GM21786 (cell line): ENCODE data around the gene CAGE1.
A peak's percentile ranks its signal among the peaks of the same experiment; 100 is the strongest.

Experiments
- ATAC-seq: cut with Tn5 transposase; IDR thresholded peaks from one replicate; pipeline ENCODE4 v1.9.1; 2021; ENCODE audit not compliant: unreplicated experiment

CAGE1 gene

DNA sequence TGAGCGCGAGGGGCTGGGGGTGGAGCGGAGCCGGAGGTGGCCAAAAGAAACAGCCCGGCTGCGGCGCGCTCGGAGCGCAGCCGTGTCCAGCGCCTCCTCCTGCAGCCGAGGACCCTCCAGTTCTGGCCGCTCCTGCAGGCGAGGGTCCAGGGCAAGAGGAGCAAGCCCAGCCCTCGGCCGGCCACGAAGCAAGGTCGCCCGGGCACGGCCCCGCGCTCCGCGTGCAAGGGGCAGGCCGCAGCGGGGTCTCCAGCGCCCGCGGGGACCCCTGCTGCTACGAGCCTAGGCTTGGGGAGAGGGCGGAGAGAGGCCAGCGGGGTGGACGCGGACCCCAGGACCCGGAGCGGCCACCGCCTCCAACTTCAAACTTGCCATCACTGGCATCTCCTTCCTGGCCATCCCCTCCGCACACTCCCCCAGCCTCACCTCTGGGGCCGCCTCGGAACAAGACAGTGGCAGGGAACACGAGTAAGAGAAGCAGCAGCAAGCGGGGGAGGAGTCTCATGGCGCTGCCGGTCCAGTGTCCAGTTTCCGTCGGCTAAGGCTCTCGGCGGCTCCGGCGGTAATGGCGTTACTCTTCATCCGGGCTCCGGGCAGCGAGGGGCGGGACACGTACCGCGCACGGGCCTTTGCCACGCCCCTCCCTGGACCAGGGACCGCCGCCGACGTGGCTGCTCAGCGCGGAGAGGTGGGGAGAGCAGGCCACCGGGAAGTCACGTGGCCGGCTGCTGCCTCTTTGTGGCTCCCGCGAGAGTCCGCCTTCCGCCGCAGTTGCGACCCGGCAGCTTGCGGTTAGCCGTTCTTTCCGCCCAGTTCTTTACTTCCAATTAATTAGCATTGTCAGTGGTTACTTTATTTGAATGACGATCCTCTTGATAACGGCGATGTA is 76.7 kb downstream of the CAGE1 start, which contains the start of gene SSR1:
TSS of gene SSR1 (minus strand) at position 584 of the 889 bp plus-strand sequence. CDS start at position 505, 79 bp downstream.
- peak; percentile 97 for ATAC-seq

DNA sequence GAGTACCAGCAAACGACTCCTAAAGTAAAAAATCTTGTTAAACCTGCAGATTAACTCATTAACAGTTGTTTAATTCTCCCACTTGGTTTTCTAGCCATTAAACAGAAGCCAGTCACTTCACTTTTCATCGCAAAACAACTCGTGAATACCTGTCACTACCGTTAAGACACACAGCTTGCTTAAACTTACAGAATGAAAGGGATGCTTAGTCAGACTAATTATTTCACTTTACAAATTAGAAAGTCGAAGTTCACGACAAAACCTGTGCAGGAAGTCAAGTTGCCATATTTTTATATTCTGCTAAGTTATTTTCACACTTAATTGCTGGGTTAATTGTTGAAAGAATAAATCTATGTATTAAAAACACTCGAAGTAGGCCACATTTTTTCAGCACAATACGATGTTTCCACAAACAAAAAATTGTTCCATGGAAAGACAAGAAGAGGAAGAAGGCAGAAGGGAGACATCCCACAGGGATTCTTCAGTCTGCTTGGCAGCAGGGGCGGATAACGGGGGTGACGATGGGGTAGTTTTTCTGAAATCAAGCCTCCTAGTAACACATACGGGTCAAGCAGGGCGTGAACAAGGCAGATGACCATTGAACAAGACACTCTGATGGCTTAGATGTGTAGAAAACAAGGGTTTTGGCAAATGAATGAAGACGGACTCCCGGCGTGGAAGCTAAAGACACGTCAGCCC is 77.5 kb downstream of the CAGE1 start:
- ATAC-seq: no peak

DNA sequence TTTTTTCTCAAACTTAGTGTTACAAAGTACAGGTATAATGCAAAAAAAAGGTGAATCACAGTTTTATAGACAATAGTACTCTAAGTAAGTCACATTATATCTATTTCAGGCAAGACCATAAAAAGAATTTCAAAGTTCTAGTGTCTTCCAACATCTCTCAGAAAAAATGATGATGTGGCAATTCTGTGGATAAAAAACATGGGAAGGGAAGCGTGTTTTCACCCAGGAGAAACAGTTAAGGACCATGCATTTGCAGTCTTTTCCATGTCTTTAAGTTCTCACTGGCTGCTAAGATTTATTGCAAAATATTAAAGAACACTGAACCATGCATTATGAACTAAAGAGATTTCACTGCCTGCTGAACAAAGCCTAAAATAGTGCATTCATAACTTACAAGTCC is 78.4 kb downstream of the CAGE1 start:
- ATAC-seq: no peak

DNA sequence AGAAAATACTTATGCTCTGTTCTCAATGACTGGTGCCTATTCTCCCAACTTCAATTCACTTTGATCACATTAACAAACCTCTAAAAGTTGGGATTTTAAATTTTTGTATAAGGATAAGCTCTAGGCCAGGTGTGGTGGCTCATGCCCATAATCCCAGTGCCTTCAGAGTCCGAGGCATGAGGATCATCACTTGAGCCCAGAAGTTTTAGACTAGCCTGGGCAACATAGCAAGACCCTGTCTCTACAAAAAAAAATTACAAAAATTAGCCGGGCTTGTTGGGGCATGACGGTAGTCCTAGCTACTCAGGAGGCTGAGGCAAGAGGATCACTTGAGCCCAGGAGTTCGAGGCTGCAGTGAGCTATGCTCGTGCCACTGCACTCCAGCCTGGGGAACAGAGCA is 80.5 kb downstream of the CAGE1 start:
- no peak for ATAC-seq

DNA sequence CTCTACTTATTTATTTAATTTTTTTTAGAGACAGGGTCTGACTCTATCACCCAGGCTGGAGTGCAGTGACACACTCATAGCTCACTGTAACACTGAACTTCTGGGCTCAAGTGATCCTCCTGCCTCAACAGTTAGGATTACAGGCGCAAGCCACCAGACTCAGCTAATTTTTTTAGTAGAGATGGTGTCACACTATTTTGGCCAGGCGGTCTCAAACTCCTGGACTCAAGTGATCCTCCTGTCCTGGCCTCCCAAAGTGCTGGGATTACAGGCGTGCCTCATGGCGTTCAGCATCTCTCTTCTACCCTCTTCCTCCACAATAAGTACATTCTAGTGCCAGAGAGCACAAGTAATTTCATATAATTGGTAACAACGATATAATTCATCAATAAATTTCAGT is 82.0 kb downstream of the CAGE1 start:
- no peak for ATAC-seq

DNA sequence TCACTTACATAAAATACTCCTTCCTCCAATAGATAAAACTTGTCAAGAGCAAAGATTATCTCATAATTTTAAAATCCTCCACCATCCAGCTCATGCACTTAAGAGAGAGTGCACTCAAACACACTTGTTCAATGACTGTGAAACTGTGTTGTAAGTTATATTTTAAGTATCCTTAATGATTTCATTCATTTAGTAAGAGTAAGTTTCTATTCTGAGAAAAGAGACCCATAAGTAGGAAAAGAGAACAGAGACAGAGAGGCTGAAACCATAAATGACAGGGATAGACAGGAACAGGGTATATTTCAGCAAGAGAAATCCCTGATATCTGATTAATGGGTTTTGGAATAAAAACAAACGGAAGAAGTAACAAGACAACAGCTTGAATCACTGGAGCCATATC is 84.7 kb downstream of the CAGE1 start:
- no peak for ATAC-seq

DNA sequence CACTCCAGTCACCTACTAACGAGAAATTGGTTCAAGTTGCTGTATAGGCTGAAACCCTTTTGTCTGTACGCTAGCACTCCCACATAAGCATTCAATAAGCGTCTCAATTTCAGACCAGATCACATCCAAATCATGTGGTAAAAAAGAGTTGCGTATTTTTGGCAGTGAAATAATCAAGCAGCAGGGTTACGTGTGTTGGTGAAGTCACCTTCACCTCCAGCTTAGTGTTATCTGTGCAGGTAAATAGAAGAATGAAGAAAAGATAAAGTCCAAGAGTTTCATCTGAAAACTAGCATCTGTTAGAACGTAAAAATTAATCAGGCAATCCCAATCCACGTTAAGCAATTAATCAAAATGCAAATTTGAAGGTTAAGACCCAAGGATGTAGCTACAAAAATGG is 87.8 kb downstream of the CAGE1 start:
- ATAC-seq: no peak

DNA sequence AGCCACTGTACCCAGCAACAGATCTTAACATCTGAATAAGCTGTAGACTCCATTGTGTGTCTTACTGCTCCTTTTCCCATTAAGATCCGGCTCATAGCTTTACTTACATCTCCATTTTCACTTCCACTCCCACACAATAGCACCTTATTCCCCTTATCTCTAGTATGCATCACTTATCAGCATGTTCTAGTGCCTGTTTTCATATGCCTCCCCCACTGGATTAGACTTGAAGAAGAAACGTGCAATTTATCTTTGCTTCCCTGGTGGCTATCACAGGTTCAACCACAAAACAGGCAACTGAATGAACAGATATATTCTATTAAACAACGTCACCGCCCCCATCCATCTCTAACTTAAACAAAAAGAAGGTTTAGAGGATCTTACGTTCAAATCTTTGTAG is 88.6 kb downstream of the CAGE1 start:
- no peak for ATAC-seq

DNA sequence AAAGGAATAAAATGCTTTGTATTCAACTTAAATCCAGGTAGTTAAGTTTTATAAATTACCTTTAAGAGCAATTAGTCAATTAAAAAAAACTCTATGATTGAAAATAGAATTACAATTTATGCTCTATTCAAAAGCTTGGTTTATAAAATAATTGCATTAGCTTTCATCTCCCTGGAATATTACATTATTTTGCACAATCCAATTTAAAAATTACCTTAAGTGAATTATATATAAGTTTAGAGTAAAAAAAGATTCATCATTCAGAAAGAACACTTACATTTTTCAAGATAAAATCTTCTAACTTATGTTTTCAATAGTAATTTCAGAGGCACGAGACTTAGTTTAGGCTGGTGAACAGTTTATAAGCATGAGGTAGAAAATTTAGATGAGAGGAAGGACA is 91.4 kb downstream of the CAGE1 start:
- no peak for ATAC-seq

DNA sequence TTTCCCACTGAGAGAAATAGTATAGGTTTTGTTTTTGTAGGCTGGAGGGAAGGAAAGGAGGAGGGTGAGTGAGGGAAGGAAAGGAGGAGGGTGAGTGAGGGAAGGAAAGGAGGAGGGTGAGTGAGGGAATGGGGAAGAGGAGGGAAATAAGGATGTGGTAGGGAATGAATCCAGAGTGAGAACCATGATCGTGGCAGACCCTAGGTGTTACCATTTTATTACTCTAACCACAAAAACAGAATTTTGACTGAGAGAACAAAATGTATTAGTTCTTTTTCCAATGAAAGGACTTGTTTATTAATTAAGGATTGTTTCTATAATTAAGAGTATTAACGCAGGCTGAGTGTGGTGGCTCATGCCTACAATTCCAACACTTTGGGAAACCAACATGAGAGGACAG is 92.9 kb downstream of the CAGE1 start:
- no peak for ATAC-seq

DNA sequence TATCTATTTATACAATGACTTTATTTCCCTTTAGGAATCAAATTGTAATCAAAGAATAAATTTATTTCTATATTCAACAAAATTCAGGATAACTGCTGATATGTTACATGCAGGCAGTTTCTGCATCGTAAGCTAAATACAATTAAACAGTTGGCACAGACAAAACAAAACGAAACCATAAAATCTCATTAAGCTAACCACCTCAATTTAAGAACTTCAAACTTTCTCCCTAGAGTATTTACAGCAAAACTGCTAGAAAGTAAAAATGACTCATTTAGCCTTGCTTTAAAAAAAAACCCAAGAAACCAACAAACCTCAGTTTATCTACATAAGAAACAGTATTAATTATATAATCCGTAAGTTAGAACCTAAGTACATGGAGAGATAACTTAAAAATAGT is 93.6 kb downstream of the CAGE1 start:
- no peak for ATAC-seq

DNA sequence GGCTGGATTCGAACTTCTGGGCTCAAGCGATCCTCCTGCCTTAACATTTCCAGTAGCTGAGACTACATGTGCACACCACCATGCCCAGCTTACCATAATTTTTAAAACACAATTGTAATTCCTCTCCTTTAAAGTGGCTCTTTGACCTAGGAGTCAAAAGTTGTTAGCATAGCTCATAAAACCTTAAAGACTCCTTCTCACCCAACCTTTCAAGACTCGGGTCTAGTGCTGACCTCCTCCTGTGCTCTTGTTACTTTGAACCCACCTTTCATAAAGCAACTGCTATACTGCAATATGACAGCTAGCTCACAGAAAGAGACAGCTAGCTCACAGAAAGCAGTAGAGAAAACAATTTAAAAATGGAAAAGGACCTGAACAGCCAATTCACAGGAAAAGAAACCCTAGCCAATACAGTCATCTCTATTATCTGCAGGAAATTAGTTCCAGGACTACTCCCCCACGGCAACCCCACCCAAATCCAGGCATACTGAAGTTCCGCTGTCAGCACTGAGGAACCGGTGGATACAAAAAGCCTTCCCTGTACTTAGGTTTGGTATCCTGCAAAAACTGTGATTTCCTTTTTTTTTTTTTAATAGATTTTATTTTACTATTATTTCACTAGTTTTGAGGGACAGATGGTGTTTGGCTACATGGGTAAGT is 96.8 kb downstream of the CAGE1 start:
- ATAC-seq: no peak

DNA sequence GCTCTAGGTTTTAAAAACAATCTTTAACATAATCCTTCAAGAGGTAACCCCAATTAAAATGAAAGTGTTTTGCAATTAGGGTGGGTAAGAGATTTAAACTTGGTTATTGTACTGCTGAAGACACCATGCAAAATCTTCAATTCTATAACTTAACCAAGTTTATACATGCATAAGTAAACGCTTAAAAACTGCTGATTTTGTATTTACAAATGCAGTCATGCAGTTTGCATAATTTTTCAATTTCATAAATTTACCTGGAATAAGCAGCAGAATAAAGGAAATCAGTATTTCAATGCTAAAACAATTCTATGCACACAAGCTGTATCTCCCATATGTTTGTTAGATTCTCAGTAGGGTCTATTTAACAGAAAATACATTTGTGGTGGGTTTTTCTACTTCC is 99.5 kb downstream of the CAGE1 start:
- no peak for ATAC-seq

DNA sequence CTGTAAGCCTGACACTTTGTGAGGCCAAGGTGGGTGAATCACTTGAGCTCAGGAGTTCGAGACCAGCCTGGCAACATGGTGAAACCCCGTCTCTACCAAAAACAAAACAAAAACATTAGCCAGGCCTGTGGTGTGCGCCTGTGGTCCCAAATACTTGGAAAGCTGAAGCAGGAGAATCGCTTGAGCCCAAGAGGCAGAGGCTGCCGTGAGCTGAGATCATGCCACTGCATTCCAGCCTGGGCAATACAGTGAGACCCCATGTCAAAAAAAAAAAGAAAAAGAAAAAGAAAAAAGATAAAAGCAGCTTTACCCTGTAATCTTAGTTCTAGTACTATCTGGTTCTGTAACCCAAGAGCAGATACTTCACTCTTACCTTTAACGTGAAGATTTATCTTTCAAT is 104.1 kb downstream of the CAGE1 start:
- ATAC-seq: no peak

DNA sequence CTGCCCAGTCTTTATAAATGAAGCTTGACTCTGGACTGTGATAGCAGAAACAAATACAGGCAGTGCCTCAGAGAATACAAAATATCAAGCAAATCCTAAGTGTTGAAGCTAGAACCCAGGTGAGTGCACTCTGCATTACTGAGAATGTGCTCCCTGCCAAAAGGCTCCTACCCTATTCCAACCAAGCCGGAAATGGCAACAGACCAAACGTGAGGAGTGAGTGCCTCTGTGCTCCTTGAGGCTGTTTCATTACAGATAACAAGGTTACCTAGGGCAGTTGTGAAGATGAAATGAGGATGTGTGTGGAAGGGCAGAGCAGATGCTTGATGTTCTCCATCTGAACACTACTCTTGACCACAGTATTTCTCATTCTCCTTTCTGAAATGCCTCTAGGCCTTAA is 105.9 kb downstream of the CAGE1 start:
- no peak for ATAC-seq

DNA sequence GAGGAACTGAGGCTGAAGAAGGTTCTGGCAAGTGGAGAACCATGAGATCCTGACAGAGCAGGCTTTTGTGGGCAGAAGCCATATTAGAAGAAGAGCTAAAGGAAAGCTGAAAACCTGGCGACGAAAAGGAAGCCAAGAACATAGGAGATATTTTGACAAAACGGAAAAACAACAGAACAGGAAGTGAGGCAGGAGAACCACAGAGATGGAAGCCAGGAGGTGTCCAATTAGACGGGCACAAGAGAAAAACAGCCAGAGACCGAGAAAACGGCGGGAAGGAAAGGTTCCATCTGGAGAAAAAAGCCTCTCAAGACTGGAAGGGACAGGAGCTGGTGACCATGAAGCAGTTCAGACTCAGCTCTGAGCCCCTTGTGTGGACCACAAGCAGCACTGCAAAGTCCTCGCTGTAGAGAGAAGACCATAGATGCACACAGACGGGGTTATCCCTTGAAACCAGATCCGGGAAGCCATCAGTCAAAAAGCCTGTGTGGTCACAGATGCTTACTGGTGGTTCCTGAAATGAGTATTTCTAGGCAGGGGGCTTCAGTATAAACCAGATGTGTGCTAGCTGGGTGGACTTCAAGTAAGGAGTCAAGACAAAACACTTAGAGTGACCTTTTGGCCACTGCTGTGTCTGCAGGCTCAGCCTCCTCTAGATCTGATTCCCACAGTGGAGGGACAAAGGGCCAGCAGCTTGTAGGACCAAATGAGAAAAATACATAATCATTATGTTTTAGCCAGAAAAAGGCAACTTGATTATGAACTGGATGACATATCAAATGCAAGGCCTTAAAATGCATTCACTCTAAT is 107.2 kb downstream of the CAGE1 start:
- no peak for ATAC-seq
